Measurements from ENCODE around the gene ABCD3.
"Not testable (repeated sequence)": the region's sequence is repeated elsewhere in the genome, so short reads cannot be mapped to it uniquely, and the experiment has no call there.

GRCh38 chr1:94448741-94449140 lies 30.6 kb downstream of the ABCD3 start:
- TF ChIP-seq SRSF9 (IDR thresholded peaks at IDR 0.05; ENCODE audit: borderline replicate concordance, insufficient read depth, low read depth, low read length, poor library complexity, severe bottlenecking); HNRNPL (IDR thresholded peaks at IDR 0.05; ENCODE audit: low read depth, low read length); DNMT3B (CRISPR knock-in tag; conservative IDR thresholded peaks at IDR 0.05); ZNF670 (CRISPR knock-in tag; IDR thresholded peaks at IDR 0.05; ENCODE audit: borderline replicate concordance); ELF4 (CRISPR knock-in tag; IDR thresholded peaks at IDR 0.05; ENCODE audit: borderline replicate concordance); CEBPG (CRISPR knock-in tag; IDR thresholded peaks at IDR 0.05); ZNF740 (CRISPR knock-in tag; IDR thresholded peaks at IDR 0.05); MAFK (conservative IDR thresholded peaks at IDR 0.05 in 1 of 2, IDR thresholded peaks at IDR 0.05 in 1 of 2; ENCODE audit: low read length in 2 of 2): not testable (repeated sequence)

Data from HepG2 (cell line).